HG03460 (cell line): ENCODE results near the gene EIF2AK3.

Source experiments
- ATAC-seq: cut with Tn5 transposase; IDR thresholded peaks from one replicate; pipeline ENCODE4 v1.9.1; 2021; ENCODE audit not compliant: unreplicated experiment

EIF2AK3 gene

GRCh38 chr2:88545118-88545517 is 82.1 kb downstream of the EIF2AK3 start:
- no peak for ATAC-seq

GRCh38 chr2:88543541-88544057 is 83.7 kb downstream of the EIF2AK3 start:
- no peak for ATAC-seq

- ATAC-seq, result no peak
Observed at GRCh38 chr2:88542668-88543067, 84.6 kb downstream of the EIF2AK3 start.

- ATAC-seq, result no peak
Observed at GRCh38 chr2:88540346-88540745, 86.9 kb downstream of the EIF2AK3 start.

GRCh38 chr2:88538362-88538917 is 88.8 kb downstream of the EIF2AK3 start:
- ATAC-seq, result no peak

- ATAC-seq, result no peak
Observed at GRCh38 chr2:88537640-88538039, 89.6 kb downstream of the EIF2AK3 start.

GRCh38 chr2:88530081-88530480 is 97.2 kb downstream of the EIF2AK3 start:
- ATAC-seq, result no peak

- ATAC-seq, result no peak
Observed at GRCh38 chr2:88521445-88522073, 105.7 kb downstream of the EIF2AK3 start.

GRCh38 chr2:88517759-88518201 is 109.5 kb downstream of the EIF2AK3 start:
- ATAC-seq, result no peak
